HL-60 (cell line): ENCODE measurements around the gene CCL17.

ENCODE experiments used
- DNase-seq, 2 experiments: peaks; one replicate each; pipeline ENCODE4 v3.0.0-alpha.2; 2010 to 2020; ENCODE audit warnings: low read depth in 1 of 2, low spot score in 1 of 2
- H3K27ac ChIP-seq: fragments of 250-450 bp; sonication (Bioruptor Pico); replicated peaks from 2 replicates; pipeline ENCODE4 v1.5.1; 2020; ENCODE audit warnings: mild to moderate bottlenecking, moderate library complexity
- H3K27me3 ChIP-seq: fragments of 250-450 bp; sonication (Bioruptor Pico); 2 replicates; pipeline ENCODE4 v1.5.1; 2021; ENCODE audit warnings: mild to moderate bottlenecking, moderate library complexity; ENCODE audit not compliant: insufficient read depth, poor library complexity, severe bottlenecking
- H3K4me3 ChIP-seq: replicated peaks from 2 replicates; pipeline ENCODE4 v1.5.1; 2011; ENCODE audit warnings: mild to moderate bottlenecking, control low read depth, low read length; ENCODE audit not compliant: insufficient read depth
- GABPA ChIP-seq: IDR thresholded peaks from 2 replicates; pipeline ENCODE4 v1.6.1; 2012; ENCODE audit warnings: low read depth
- POLR2AphosphoS5 ChIP-seq: IDR thresholded peaks from 2 replicates; pipeline ENCODE4 v1.6.1; 2012; ENCODE audit warnings: low read depth
- REST ChIP-seq: IDR thresholded peaks from 2 replicates; pipeline ENCODE4 v1.6.1; 2012; ENCODE audit warnings: low read depth; ENCODE audit not compliant: insufficient replicate concordance
- SPI1 ChIP-seq: IDR thresholded peaks from 2 replicates; pipeline ENCODE4 v1.6.1; 2012; ENCODE audit warnings: low read depth, mild to moderate bottlenecking, borderline replicate concordance
- TF ChIP-seq, protein P1 (sequence below): IDR thresholded peaks from one replicate; pipeline ENCODE4 v1.5.1; 2011; ENCODE audit warnings: low read length, control low read depth, inconsistent platforms; ENCODE audit not compliant: insufficient read depth

Gene CCL17

DNA sequence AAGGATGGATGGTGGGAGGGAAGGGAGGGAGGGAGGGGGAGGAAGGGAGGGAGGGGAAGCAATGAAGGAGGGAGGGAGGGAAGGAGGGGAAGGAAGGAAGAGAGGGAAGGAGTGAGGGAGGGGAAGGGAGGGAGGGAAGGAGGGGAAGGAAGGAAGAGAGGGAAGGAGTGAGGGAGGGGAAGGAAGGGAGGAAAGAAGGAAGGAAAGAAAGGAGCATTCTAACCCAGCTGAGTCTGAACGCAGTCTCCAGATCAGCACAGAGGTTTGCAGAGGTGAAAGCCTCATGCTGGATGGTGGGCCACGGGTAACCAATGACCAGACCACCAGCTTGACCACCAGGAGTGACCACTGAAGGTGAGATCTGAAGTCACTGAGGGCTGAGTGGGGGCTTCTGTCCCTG is 18.6 kb downstream of the CCL17 start:
- H3K27ac ChIP-seq: no peak overlapping the region
- TF ChIP-seq POLR2AphosphoS5: no peak
- TF ChIP-seq, protein P1, sequence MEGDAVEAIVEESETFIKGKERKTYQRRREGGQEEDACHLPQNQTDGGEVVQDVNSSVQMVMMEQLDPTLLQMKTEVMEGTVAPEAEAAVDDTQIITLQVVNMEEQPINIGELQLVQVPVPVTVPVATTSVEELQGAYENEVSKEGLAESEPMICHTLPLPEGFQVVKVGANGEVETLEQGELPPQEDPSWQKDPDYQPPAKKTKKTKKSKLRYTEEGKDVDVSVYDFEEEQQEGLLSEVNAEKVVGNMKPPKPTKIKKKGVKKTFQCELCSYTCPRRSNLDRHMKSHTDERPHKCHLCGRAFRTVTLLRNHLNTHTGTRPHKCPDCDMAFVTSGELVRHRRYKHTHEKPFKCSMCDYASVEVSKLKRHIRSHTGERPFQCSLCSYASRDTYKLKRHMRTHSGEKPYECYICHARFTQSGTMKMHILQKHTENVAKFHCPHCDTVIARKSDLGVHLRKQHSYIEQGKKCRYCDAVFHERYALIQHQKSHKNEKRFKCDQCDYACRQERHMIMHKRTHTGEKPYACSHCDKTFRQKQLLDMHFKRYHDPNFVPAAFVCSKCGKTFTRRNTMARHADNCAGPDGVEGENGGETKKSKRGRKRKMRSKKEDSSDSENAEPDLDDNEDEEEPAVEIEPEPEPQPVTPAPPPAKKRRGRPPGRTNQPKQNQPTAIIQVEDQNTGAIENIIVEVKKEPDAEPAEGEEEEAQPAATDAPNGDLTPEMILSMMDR: no peak
- no peak for TF ChIP-seq REST
- no peak for TF ChIP-seq SPI1

GRCh38 chr16:57424583-57424982 is 20.0 kb downstream of the CCL17 start:
- Histone ChIP-seq H3K27me3 (no peaks in the 10 kb centered on the region), H3K4me3 (no peak overlapping the region), H3K27ac (no peak overlapping the region)
- no peak for TF ChIP-seq REST
- no peak for TF ChIP-seq SPI1
- TF ChIP-seq, protein P1: no peak
- TF ChIP-seq POLR2AphosphoS5: no peak
- TF ChIP-seq GABPA: no peak
- no peak for DNase-seq

More for the DNA sequence above, 18.6 kb downstream of the CCL17 start:
- no peaks in the 10 kb centered on the region for H3K27me3 ChIP-seq
- DNase-seq: peak in 1 of 2 experiments; percentile 31
- H3K4me3 ChIP-seq: no peak overlapping the region

DNA sequence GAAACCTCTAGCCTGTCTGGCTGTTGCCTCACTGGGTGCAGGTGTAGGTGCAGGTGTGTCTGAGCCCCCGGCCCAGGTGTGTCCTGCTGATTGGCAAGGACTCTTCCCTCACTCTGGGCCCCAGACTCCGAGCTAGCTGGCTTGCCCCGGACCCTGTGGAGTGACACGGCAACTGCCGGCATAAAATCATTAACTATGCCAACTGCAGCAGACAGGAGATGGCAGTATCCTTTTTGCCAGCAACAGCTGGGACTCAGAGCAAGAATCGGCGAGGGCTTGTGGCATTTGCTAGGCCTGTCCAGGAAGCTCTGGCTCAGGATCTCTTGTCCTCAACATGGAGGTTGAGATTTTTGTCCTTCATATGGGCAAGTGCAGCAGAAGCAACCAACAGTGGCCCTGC is 21.8 kb downstream of the CCL17 start:
- Histone ChIP-seq H3K27ac (no peak overlapping the region), H3K4me3 (no peak overlapping the region), H3K27me3 (no peaks in the 10 kb centered on the region)
- no peak for DNase-seq
- TF ChIP-seq SPI1 (no peak), GABPA (no peak), REST (no peak), POLR2AphosphoS5 (no peak)
- TF ChIP-seq, protein P1: no peak
